Lung (tissue), 12 donors: ENCODE results near the gene TEX2. TPM values are rescaled to one million over a fixed set of nuclear protein-coding genes. Genes with fewer than 3 reads are reported as not detected.

Experiments used
- ATAC-seq: fragments of 200-7000 bp; cut with Tn5 transposase; one replicate; pipeline ENCODE4 v1.9.1; 2020; ENCODE audit warnings: moderate number of reproducible peaks; ENCODE audit not compliant: insufficient read depth, low FRiP score
- DNase-seq, 3 donors: peaks; one replicate each; pipeline ENCODE4 v3.0.0-alpha.2; 2013 to 2017
- H3K27ac ChIP-seq, 2 donors: one replicate each; pipeline ENCODE4 v1.5.1; 2013; ENCODE audit warnings: mild to moderate bottlenecking in 2 of 2, moderate library complexity in 2 of 2, control low read depth in 1 of 2, inconsistent platforms in 1 of 2, low read depth in 1 of 2, low read length in 1 of 2
- H3K27me3 ChIP-seq, 3 donors: one replicate each; pipeline ENCODE4 v1.5.1; 2013; ENCODE audit warnings: low read length in 2 of 3; ENCODE audit not compliant: control insufficient read depth in 3 of 3, insufficient read depth in 3 of 3
- H3K36me3 ChIP-seq, 4 donors: one replicate each; pipeline ENCODE4 v1.5.1; 2013; ENCODE audit warnings: low read length in 4 of 4, mild to moderate bottlenecking in 1 of 4, moderate library complexity in 1 of 4; ENCODE audit not compliant: control insufficient read depth in 4 of 4, insufficient read depth in 4 of 4
- H3K4me1 ChIP-seq, 5 donors: one replicate each; pipeline ENCODE4 v1.5.1; 2013; ENCODE audit warnings: low read length in 5 of 5, mild to moderate bottlenecking in 2 of 5, moderate library complexity in 1 of 5; ENCODE audit not compliant: control insufficient read depth in 5 of 5, insufficient read depth in 5 of 5
- H3K4me3 ChIP-seq: one replicate; pipeline ENCODE4 v1.5.1; 2013; ENCODE audit warnings: mild to moderate bottlenecking, control low read depth, moderate library complexity
- H3K9ac ChIP-seq, 2 donors: one replicate each; pipeline ENCODE4 v1.5.1; 2013; ENCODE audit warnings: low read length in 2 of 2, control low read depth in 1 of 2; ENCODE audit not compliant: insufficient read depth in 1 of 2
- H3K9me3 ChIP-seq, 4 donors: one replicate each; pipeline ENCODE4 v1.5.1; 2013; ENCODE audit warnings: low read length in 3 of 4, mild to moderate bottlenecking in 1 of 4, moderate library complexity in 1 of 4; ENCODE audit not compliant: control insufficient read depth in 4 of 4, insufficient read depth in 3 of 4
- CTCF ChIP-seq: IDR thresholded peaks from 2 replicates; pipeline ENCODE4 v1.5.1; 2012; ENCODE audit warnings: mild to moderate bottlenecking; ENCODE audit errors: control extremely low read depth, extremely low read depth
- WGBS, 2 donors: extraction: QIAGEN DNeasy Blood & Tissue Kit; methylation state at CpG; one replicate each; pipeline ENCODE4 v1.1.7; 2013; 5-methylcytosine and 5-hydroxymethylcytosine counted together
- polyA plus RNA-seq, 2 donors: library from polyadenylated mRNA; stranded (reverse); fragments of 200-250 nt; gene quantifications; one replicate each; pipeline ENCODE4 v1.2.1, GENCODE V29; 2013
- total RNA-seq, 2 donors: library from RNA; depleted of rRNA in 1 of 2; stranded (reverse); fragments of >200 nt in 1 of 2; gene quantifications; one replicate each; pipeline ENCODE4 v1.2.1, GENCODE V29; 2014 to 2021
- donor health status: control.
- donor health status: control.
- donor health status: Bipolar disorder and iron deficiency.
- donor health status: healthy.
- donor health status: DM: yes; HTN: yes; CAD: no.

The TEX2 gene
- total and polyA plus RNA-seq, 4 donors, result 10.0 to 42.8 (median 28.8) TPM

GRCh38 chr17:64130559-64131001 lies 132.5 kb downstream of the TEX2 start:
- H3K9ac ChIP-seq, result peak overlapping the region in 1 of 2 donors; percentile 73
- ATAC-seq, result peak; percentile 4
- peak overlapping the region; percentile 88 to 93 for H3K27ac ChIP-seq
- no peaks in the 10 kb centered on the region for H3K36me3 ChIP-seq
- DNase-seq, result peak; percentile 68 to 75 (median 71)
- peaks cover 3 to 21% (median 9%) of the 10 kb centered on the region in 5 donors for H3K4me1 ChIP-seq
- no peaks in the 10 kb centered on the region for H3K9me3 ChIP-seq
- TF ChIP-seq CTCF, result no peak
- 7% methylated on average over 24 of the region's 24 CpGs for WGBS, 2 donors
- H3K4me3 ChIP-seq, result peak overlapping the region; percentile 33
- no peaks in the 10 kb centered on the region for H3K27me3 ChIP-seq

- Histone ChIP-seq H3K4me3 (peak within 1 kb of the TSS; percentile 77), H3K9ac (peak within 1 kb of the TSS; percentile 66 to 73), H3K9me3 (no peaks in the 10 kb centered on the region), H3K36me3 (no peaks in the 10 kb centered on the region), H3K4me1 (peaks cover 3 to 21% (median 9%) of the 10 kb centered on the region in 5 donors), H3K27me3 (no peaks in the 10 kb centered on the region), H3K27ac (peak within 1 kb of the TSS; percentile 88 to 95)
- no peak for TF ChIP-seq CTCF
- ATAC-seq, result peak; percentile 94
- 0 to 1% methylated on average over 73 to 98 of the region's 98 CpGs for WGBS, 2 donors
- DNase-seq, result peak; percentile 96 to 98 (median 97)
These were observed 133.1 kb downstream of the TEX2 start, which contains the start of gene ERN1 for GRCh38 chr17:64129765-64130558. TSS of gene ERN1 (minus strand) at chr17:64130144. CDS start at chr17:64130029, 115 bp downstream.

GRCh38 chr17:64129515-64129764 lies 133.6 kb downstream of the TEX2 start:
- no peaks in the 10 kb centered on the region for H3K9me3 ChIP-seq
- peak overlapping the region; percentile 86 to 95 for H3K27ac ChIP-seq
- no peak for TF ChIP-seq CTCF
- no peak for DNase-seq
- peaks cover 3 to 21% (median 9%) of the 10 kb centered on the region in 5 donors for H3K4me1 ChIP-seq
- no peaks in the 10 kb centered on the region for H3K36me3 ChIP-seq
- whole genome bisulfite sequencing, 2 donors, result 0 to 1% methylated on average over 18 to 31 of the region's 31 CpGs
- peak overlapping the region; percentile 63 to 66 for H3K9ac ChIP-seq
- no peaks in the 10 kb centered on the region for H3K27me3 ChIP-seq
- H3K4me3 ChIP-seq, result peak overlapping the region; percentile 77
- ATAC-seq, result no peak
